Ishikawa (cell line): ENCODE measurements around the gene CR1.

Source experiments
- CEBPB ChIP-seq: IDR thresholded peaks from 2 replicates; pipeline ENCODE4 v1.6.1; 2012
- CREB1 ChIP-seq: IDR thresholded peaks from 2 replicates; pipeline ENCODE4 v1.6.1; 2012; ENCODE audit warnings: low read depth
- EGR1 ChIP-seq: IDR thresholded peaks from 2 replicates; pipeline ENCODE4 v1.6.1; 2012
- EP300 ChIP-seq: IDR thresholded peaks from 2 replicates; pipeline ENCODE4 v1.6.1; 2012; ENCODE audit warnings: borderline replicate concordance
- FOXM1 ChIP-seq: IDR thresholded peaks from 2 replicates; pipeline ENCODE4 v1.6.1; 2012; ENCODE audit warnings: low read depth, borderline replicate concordance
- MAX ChIP-seq: IDR thresholded peaks from 2 replicates; pipeline ENCODE4 v1.6.1; 2012
- NFIC ChIP-seq: IDR thresholded peaks from 2 replicates; pipeline ENCODE4 v1.6.1; 2012
- RAD21 ChIP-seq: IDR thresholded peaks from 2 replicates; pipeline ENCODE4 v1.6.1; 2012; ENCODE audit warnings: low read depth
- REST ChIP-seq: IDR thresholded peaks from 2 replicates; pipeline ENCODE4 v1.6.1; 2012; ENCODE audit warnings: low read depth, mild to moderate bottlenecking
- TAF1 ChIP-seq: IDR thresholded peaks from 2 replicates; pipeline ENCODE4 v1.6.1; 2012; ENCODE audit warnings: low read depth, mild to moderate bottlenecking
- TCF12 ChIP-seq: IDR thresholded peaks from 2 replicates; pipeline ENCODE4 v1.6.1; 2012; ENCODE audit warnings: low read depth
- TEAD4 ChIP-seq: IDR thresholded peaks from 2 replicates; pipeline ENCODE4 v1.6.1; 2012
- USF1 ChIP-seq: IDR thresholded peaks from 2 replicates; pipeline ENCODE4 v1.6.1; 2012
- YY1 ChIP-seq: IDR thresholded peaks from 2 replicates; pipeline ENCODE4 v1.6.1; 2012; ENCODE audit warnings: low read depth
- ZBTB7A ChIP-seq: IDR thresholded peaks from 2 replicates; pipeline ENCODE4 v1.6.1; 2012; ENCODE audit warnings: low read depth

Gene CR1

GRCh38 chr1:207658904-207659485 lies 163.0 kb downstream of the CR1 start:
- TF ChIP-seq NFIC (no peak), FOXM1 (no peak), TEAD4 (no peak)

- TF ChIP-seq RAD21 (no peak), TAF1 (no peak), EGR1 (0 out of 2 replicates have a peak, but pooled peaks have one; percentile 21), REST (no peak), CEBPB (no peak)
Observed at GRCh38 chr1:207659545-207660153, 163.7 kb downstream of the CR1 start.

GRCh38 chr1:207666342-207666741 lies 170.4 kb downstream of the CR1 start:
- TF ChIP-seq RAD21 (no peak), TEAD4 (no peak)

DNA sequence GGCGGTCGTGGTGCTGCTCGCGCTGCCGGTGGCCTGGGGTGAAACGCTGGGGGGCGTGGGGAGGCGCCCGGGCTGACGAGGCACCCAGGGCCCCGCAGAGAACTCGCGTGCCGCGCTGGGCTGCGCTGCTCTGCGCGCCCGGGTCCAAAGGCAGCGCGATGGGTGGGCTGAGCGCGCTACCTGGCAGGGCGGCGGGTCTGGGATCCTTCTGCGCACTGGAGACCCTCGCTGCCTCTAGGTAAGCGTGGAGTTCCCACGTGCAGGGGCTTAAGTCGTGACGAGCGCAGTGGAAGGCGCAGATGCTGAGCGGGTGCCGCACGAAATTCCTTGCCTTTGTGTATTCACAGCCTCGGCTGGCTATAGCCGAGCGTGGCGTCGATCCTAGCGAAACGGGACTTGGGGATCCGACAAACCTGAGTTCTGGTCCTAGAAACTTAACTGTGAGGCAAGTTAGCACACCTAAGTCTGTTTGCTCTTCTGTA lies 173.6 kb downstream of the CR1 start:
- TF ChIP-seq TEAD4, result no peak

GRCh38 chr1:207670192-207670591 lies 174.2 kb downstream of the CR1 start:
- TF ChIP-seq EP300 (no peak), YY1 (no peak), TCF12 (no peak), CREB1 (no peak), CEBPB (no peak), REST (no peak), TEAD4 (no peak), EGR1 (no peak), USF1 (no peak), MAX (no peak), ZBTB7A (no peak), FOXM1 (no peak), RAD21 (no peak), TAF1 (no peak), NFIC (no peak)

DNA sequence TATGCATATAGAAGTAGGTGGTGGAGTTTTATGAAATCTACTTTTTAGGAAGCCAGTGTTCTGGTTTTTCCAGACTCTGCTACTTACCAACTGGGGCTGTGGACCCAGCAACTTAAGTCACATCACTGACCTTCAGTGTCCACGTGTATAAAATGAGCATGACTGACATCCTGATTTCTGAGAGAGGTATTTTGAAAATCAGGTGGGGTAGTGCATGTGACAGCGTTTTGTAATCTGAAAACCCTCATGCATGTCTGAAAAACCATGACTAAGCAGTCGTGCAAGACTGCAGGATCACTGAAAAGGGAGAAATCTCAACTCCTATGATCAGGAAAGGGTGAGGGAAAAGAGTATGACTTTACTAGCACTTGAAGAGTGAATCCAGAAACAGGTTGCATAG lies 175.0 kb downstream of the CR1 start:
- TF ChIP-seq CEBPB, result no peak
- TF ChIP-seq FOXM1, result no peak
- TF ChIP-seq TAF1, result no peak
- TF ChIP-seq YY1, result no peak
- no peak for TF ChIP-seq CREB1
- no peak for TF ChIP-seq EGR1
- no peak for TF ChIP-seq NFIC
- TF ChIP-seq RAD21, result no peak
- no peak for TF ChIP-seq EP300
- no peak for TF ChIP-seq USF1
- TF ChIP-seq ZBTB7A, result no peak
- no peak for TF ChIP-seq REST
- TF ChIP-seq TEAD4, result no peak
